ENCODE measurements around the gene VPS35L. TPM values are rescaled to one million over a fixed set of nuclear protein-coding genes. Genes with fewer than 3 reads are reported as not detected.

Gene VPS35L
- total and polyA plus RNA-seq, 2 of the 13 experiments (the other 11 are each of a cell fraction or from before 2014, with no cell fraction given): 1.4 to 1.6 TPM

GRCh38 chr16:19704321-19705145, 149.0 kb downstream of the VPS35L start:
- in situ Hi-C loops (cut with HindIII; ENCODE audit: extremely low pct_ligation_motif_present, low pct_unique_long_range_greater_than_20kb): no loop called here
- H3K9ac ChIP-seq (ENCODE audit: insufficient read depth, low read depth, low read length): no peak overlapping the region
- H4K20me1 ChIP-seq (ENCODE audit: insufficient read depth, low read length): peaks cover 4% of the 10 kb centered on the region; the same call in 1 of the 2 replicates
- no peak overlapping the region for H3K4me3 ChIP-seq (replicated peaks in 1 of 3; ENCODE audit: insufficient read depth in 1 of 3, low read depth in 2 of 3, low read length in 3 of 3)
- DNase-seq (ENCODE audit: low spot score): no peak
- POLR2A ChIA-PET: interaction anchor here (1.0 kb wide), 1 partner anchor 14 kb away, joined by 4 read pairs; the partner anchor contains the start of genes IQCK and KNOP1
- no peaks in the 10 kb centered on the region for H3K27me3 ChIP-seq (ENCODE audit: control insufficient read depth in 1 of 2, insufficient read depth in 2 of 2, low read length in 2 of 2)
- CTCF ChIA-PET (ENCODE audit: low intra/inter-chr PET ratio, low total read pairs): no interaction called here
- no peak for FAIRE-seq
- BruUV-seq (replicated peaks): TSS peak; percentile 20
- no peak for ATAC-seq
- H3K27ac ChIP-seq (ENCODE audit: extremely low read length, insufficient read depth, low read length): no peak overlapping the region
- no peak overlapping the region for H2AFZ ChIP-seq (ENCODE audit: low read length)
- intact Hi-C loops (cut with micrococcal nuclease; ENCODE audit: unreplicated experiment): loop anchor here (5.0 kb wide), 1 partner anchor 178 kb away; the partner anchor contains the start of gene GPRC5B
- peaks cover 42 to 59% of the 10 kb centered on the region in 2 experiments for H3K36me3 ChIP-seq (replicated peaks in 1 of 2; ENCODE audit: control insufficient read depth in 1 of 2, insufficient read depth in 2 of 2, low read length in 2 of 2)
- no peak overlapping the region for H3K4me2 ChIP-seq (ENCODE audit: low read depth, low read length)
- no peaks in the 10 kb centered on the region for H3K9me3 ChIP-seq (ENCODE audit: low read length)
- peaks cover 18% of the 10 kb centered on the region for H3K4me1 ChIP-seq (ENCODE audit: insufficient read depth, low read length)
- WGBS (ENCODE audit: low lambda C conversion rate): 96% methylated on average over 18 of the region's 18 CpGs
- no peaks in the 10 kb centered on the region for H3K79me2 ChIP-seq (ENCODE audit: insufficient read depth, low read length)
- no peak for TF ChIP-seq ADNP (CRISPR knock-in tag; IDR thresholded peaks at IDR 0.05)
- TF ChIP-seq ARID4A (CRISPR knock-in tag; IDR thresholded peaks at IDR 0.05; ENCODE audit: borderline replicate concordance): no peak
- TF ChIP-seq PAXIP1 (CRISPR knock-in tag; conservative IDR thresholded peaks at IDR 0.05): no peak
- 0 out of 2 replicates have a peak, but pooled peaks have one; percentile 21 for TF ChIP-seq FOSL2 (CRISPR knock-in tag; IDR thresholded peaks at IDR 0.05)
- TF ChIP-seq ZNF280D (CRISPR knock-in tag; IDR thresholded peaks at IDR 0.05): no peak
- peak; percentile 24; the same call in 1 of the 2 replicates for TF ChIP-seq ZNF687 (CRISPR knock-in tag; IDR thresholded peaks at IDR 0.05)

Measured in HepG2 (cell line).